ENCODE measurements around the gene USB1.

Gene USB1

DNA sequence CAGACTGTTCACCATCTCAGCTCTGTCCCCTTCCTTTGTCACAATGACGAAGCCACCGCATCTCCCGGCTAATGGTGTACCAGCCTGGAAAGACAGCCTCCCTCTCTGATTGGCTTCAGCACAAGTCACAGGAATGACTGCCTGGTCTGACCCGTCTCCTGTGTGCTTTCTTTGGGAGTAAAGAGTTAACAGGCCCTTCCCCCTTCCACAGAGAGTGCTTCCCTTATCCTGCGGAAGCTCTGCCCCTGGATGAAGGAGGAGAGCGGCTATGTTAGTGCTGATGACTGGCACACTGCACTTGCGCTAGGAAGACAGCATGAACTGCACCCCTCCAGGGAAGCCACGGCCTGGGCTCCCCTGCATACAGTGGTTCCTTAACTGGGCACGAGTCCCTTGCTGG lies 11.3 kb downstream of the USB1 start:
- Histone ChIP-seq H3K36me3 (ENCODE audit: control insufficient read depth in 5 of 5, insufficient read depth in 5 of 5, low read length in 5 of 5) (peaks cover 0 to 50% (median 31%) of the 10 kb centered on the region in 5 donors), H3K4me1 (ENCODE audit: control insufficient read depth in 5 of 5, insufficient read depth in 5 of 5, low read length in 5 of 5) (no peaks in the 10 kb centered on the region), H3K9ac (ENCODE audit: low read length in 5 of 5) (no peak overlapping the region), H3K4me3 (ENCODE audit: low read depth in 1 of 5, low read length in 5 of 5) (no peak overlapping the region), H3K27me3 (ENCODE audit: control insufficient read depth in 5 of 5, insufficient read depth in 4 of 5, low read length in 5 of 5) (no peaks in the 10 kb centered on the region), H3K9me3 (ENCODE audit: control insufficient read depth in 5 of 5, low read length in 5 of 5) (no peaks in the 10 kb centered on the region), H3K27ac (ENCODE audit: low read depth, low read length) (no peak overlapping the region)

GRCh38 chr16:58013201-58013956 lies 12.2 kb downstream of the USB1 start:
- Histone ChIP-seq H3K27me3 (ENCODE audit: control insufficient read depth in 5 of 5, insufficient read depth in 4 of 5, low read length in 5 of 5) (no peaks in the 10 kb centered on the region), H3K9ac (ENCODE audit: low read length in 5 of 5) (no peak overlapping the region), H3K27ac (ENCODE audit: low read depth, low read length) (no peak overlapping the region), H3K4me1 (ENCODE audit: control insufficient read depth in 5 of 5, insufficient read depth in 5 of 5, low read length in 5 of 5) (no peaks in the 10 kb centered on the region), H3K4me3 (ENCODE audit: low read depth in 1 of 5, low read length in 5 of 5) (no peak overlapping the region), H3K36me3 (ENCODE audit: control insufficient read depth in 5 of 5, insufficient read depth in 5 of 5, low read length in 5 of 5) (peaks cover 0 to 57% (median 32%) of the 10 kb centered on the region in 5 donors), H3K9me3 (ENCODE audit: control insufficient read depth in 5 of 5, low read length in 5 of 5) (no peaks in the 10 kb centered on the region)

- Histone ChIP-seq H3K4me1 (ENCODE audit: control insufficient read depth in 5 of 5, insufficient read depth in 5 of 5, low read length in 5 of 5) (peaks cover 0 to 27% (median 4%) of the 10 kb centered on the region in 5 donors), H3K4me3 (ENCODE audit: low read depth in 1 of 5, low read length in 5 of 5) (no peak overlapping the region), H3K9ac (ENCODE audit: low read length in 5 of 5) (no peak overlapping the region), H3K27ac (ENCODE audit: low read depth, low read length) (no peak overlapping the region), H3K27me3 (ENCODE audit: control insufficient read depth in 5 of 5, insufficient read depth in 4 of 5, low read length in 5 of 5) (no peaks in the 10 kb centered on the region), H3K36me3 (ENCODE audit: control insufficient read depth in 5 of 5, insufficient read depth in 5 of 5, low read length in 5 of 5) (peaks cover 0 to 53% (median 27%) of the 10 kb centered on the region in 5 donors), H3K9me3 (ENCODE audit: control insufficient read depth in 5 of 5, low read length in 5 of 5) (no peaks in the 10 kb centered on the region)
Observed at GRCh38 chr16:58016840-58017446, 15.7 kb downstream of the USB1 start.

- Histone ChIP-seq H3K4me1 (ENCODE audit: control insufficient read depth in 5 of 5, insufficient read depth in 5 of 5, low read length in 5 of 5) (peaks cover 6 to 45% (median 21%) of the 10 kb centered on the region in 5 donors), H3K36me3 (ENCODE audit: control insufficient read depth in 5 of 5, insufficient read depth in 5 of 5, low read length in 5 of 5) (peaks cover 0 to 40% (median 16%) of the 10 kb centered on the region in 5 donors)
Observed at GRCh38 chr16:58018803-58019202, 17.6 kb downstream of the USB1 start.

GRCh38 chr16:58019866-58020538 lies 18.8 kb downstream of the USB1 start:
- no peak overlapping the region for H3K4me3 ChIP-seq (ENCODE audit: low read depth in 1 of 5, low read length in 5 of 5)
- no peaks in the 10 kb centered on the region for H3K9me3 ChIP-seq (ENCODE audit: control insufficient read depth in 5 of 5, low read length in 5 of 5)
- no peak overlapping the region for H3K9ac ChIP-seq (ENCODE audit: low read length in 5 of 5)
- H3K4me1 ChIP-seq (ENCODE audit: control insufficient read depth in 5 of 5, insufficient read depth in 5 of 5, low read length in 5 of 5) = peaks cover 6 to 53% (median 32%) of the 10 kb centered on the region in 5 donors
- H3K27me3 ChIP-seq (ENCODE audit: control insufficient read depth in 5 of 5, insufficient read depth in 4 of 5, low read length in 5 of 5) = no peaks in the 10 kb centered on the region
- H3K36me3 ChIP-seq (ENCODE audit: control insufficient read depth in 5 of 5, insufficient read depth in 5 of 5, low read length in 5 of 5) = peaks cover 0 to 40% (median 16%) of the 10 kb centered on the region in 5 donors
- no peak overlapping the region for H3K27ac ChIP-seq (ENCODE audit: low read depth, low read length)

More at GRCh38 chr16:58018803-58019202, 17.6 kb downstream of the USB1 start:
- Histone ChIP-seq H3K9me3 (ENCODE audit: control insufficient read depth in 5 of 5, low read length in 5 of 5) (no peaks in the 10 kb centered on the region), H3K4me3 (ENCODE audit: low read depth in 1 of 5, low read length in 5 of 5) (no peak overlapping the region), H3K27ac (ENCODE audit: low read depth, low read length) (peak overlapping the region; percentile 10), H3K27me3 (ENCODE audit: control insufficient read depth in 5 of 5, insufficient read depth in 4 of 5, low read length in 5 of 5) (no peaks in the 10 kb centered on the region), H3K9ac (ENCODE audit: low read length in 5 of 5) (peak overlapping the region in 1 of 5 donors; percentile 21)

DNA sequence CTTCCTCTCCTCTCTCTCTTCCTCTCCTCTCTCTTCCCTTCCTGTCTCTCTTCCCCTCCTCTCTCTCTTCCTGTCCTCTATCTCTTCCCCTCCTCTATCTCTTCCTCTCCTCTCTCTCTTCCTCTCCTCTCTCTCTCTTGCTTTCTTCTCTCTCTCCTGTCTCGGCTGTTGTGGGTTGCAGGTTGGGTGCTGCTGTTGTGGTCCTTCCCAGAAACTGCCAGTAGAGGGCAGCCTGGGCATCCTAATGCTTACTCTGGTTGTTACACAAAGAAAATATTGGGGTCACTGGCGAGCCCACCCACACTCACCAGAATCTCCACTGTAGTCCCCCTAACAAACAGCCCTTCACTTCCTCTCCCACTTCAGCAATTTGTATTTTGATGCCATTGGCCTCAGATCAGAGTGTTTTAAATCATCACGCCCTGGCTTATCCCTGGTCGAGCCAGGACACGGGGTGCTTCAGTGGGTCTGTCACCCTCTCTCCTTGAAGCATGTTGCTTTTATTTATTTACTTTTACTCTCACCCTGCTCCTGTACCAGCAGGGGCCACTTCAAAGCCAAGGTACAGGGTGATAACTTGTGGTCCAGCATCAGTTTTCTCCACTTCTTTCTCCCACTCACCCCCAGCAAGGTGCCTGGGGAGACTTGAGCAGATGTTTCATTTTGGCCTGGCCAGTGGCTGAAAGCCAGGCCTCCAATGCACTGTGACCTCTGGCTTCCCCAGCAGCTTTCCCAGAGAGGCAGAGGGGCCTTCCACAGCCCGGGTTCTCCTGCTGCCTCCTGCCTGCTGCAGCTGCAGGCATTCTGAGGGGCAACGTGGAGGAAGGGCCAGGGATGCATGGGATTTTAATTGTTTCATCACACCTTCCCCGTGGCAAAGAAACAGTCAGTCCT lies 19.7 kb downstream of the USB1 start:
- Histone ChIP-seq H3K36me3 (ENCODE audit: control insufficient read depth in 5 of 5, insufficient read depth in 5 of 5, low read length in 5 of 5) (peaks cover 0 to 33% (median 16%) of the 10 kb centered on the region in 5 donors), H3K27ac (ENCODE audit: low read depth, low read length) (no peak overlapping the region), H3K4me1 (ENCODE audit: control insufficient read depth in 5 of 5, insufficient read depth in 5 of 5, low read length in 5 of 5) (peaks cover 6 to 58% (median 41%) of the 10 kb centered on the region in 5 donors), H3K4me3 (ENCODE audit: low read depth in 1 of 5, low read length in 5 of 5) (no peak overlapping the region), H3K9ac (ENCODE audit: low read length in 5 of 5) (no peak overlapping the region), H3K27me3 (ENCODE audit: control insufficient read depth in 5 of 5, insufficient read depth in 4 of 5, low read length in 5 of 5) (no peaks in the 10 kb centered on the region), H3K9me3 (ENCODE audit: control insufficient read depth in 5 of 5, low read length in 5 of 5) (no peaks in the 10 kb centered on the region)

DNA sequence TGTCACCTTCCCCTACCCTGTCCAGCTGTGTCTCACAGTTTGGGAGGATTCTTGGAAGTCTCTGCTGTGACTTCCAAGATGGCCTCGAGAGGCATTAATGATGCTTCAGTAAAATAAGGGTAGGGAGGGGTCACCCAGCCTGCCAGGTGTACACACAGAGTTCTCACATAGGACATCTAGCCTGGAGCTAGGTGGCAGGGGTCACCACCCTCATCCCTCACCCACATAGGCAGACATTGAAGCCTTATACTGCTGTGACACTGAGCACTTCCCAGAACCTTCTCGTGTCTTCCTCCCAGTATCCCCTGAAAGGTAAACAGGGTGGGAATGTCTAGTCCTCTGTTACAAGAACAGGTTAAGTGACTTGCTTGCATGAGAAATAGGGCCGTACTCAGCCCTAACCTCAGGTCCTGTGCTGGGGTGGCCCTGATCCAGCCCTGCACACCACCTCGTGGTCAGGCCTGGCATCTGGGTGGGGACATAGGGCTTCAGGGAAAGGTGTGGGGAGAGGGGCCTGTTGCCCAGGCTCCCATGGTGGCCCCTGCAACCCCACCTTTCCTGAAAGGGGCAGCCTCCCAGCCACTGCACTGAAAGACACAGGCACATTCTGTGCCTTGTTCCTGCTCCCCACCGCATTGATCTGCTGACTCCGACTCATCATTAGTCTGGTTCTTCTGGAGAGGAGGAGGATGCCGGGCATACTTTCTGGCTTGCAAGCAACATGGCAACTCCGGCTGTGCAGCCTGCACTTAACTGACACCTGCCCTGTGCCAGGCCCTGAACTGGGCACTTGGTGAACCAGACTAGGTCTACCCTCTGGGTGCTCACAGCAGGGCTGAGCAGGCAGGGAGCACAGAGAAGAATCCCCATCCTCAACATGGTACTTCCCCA lies 20.7 kb downstream of the USB1 start:
- H3K27me3 ChIP-seq (ENCODE audit: control insufficient read depth in 5 of 5, insufficient read depth in 4 of 5, low read length in 5 of 5) = no peaks in the 10 kb centered on the region
- no peak overlapping the region for H3K9ac ChIP-seq (ENCODE audit: low read length in 5 of 5)
- no peaks in the 10 kb centered on the region for H3K9me3 ChIP-seq (ENCODE audit: control insufficient read depth in 5 of 5, low read length in 5 of 5)
- peaks cover 0 to 27% (median 16%) of the 10 kb centered on the region in 5 donors for H3K36me3 ChIP-seq (ENCODE audit: control insufficient read depth in 5 of 5, insufficient read depth in 5 of 5, low read length in 5 of 5)
- peaks cover 6 to 65% (median 51%) of the 10 kb centered on the region in 5 donors for H3K4me1 ChIP-seq (ENCODE audit: control insufficient read depth in 5 of 5, insufficient read depth in 5 of 5, low read length in 5 of 5)
- no peak overlapping the region for H3K4me3 ChIP-seq (ENCODE audit: low read depth in 1 of 5, low read length in 5 of 5)
- H3K27ac ChIP-seq (ENCODE audit: low read depth, low read length) = peak overlapping the region; percentile 69

GRCh38 chr16:58022601-58023371 lies 21.6 kb downstream of the USB1 start:
- H3K9ac ChIP-seq (ENCODE audit: low read length in 5 of 5) = peak overlapping the region in 2 of 5 donors; percentile 13 to 63
- peaks cover 0 to 26% (median 14%) of the 10 kb centered on the region in 5 donors for H3K36me3 ChIP-seq (ENCODE audit: control insufficient read depth in 5 of 5, insufficient read depth in 5 of 5, low read length in 5 of 5)
- no peak overlapping the region for H3K4me3 ChIP-seq (ENCODE audit: low read depth in 1 of 5, low read length in 5 of 5)
- no peaks in the 10 kb centered on the region for H3K27me3 ChIP-seq (ENCODE audit: control insufficient read depth in 5 of 5, insufficient read depth in 4 of 5, low read length in 5 of 5)
- H3K4me1 ChIP-seq (ENCODE audit: control insufficient read depth in 5 of 5, insufficient read depth in 5 of 5, low read length in 5 of 5) = peaks cover 6 to 74% (median 60%) of the 10 kb centered on the region in 5 donors
- H3K9me3 ChIP-seq (ENCODE audit: control insufficient read depth in 5 of 5, low read length in 5 of 5) = no peaks in the 10 kb centered on the region
- peak overlapping the region; percentile 69 for H3K27ac ChIP-seq (ENCODE audit: low read depth, low read length)

All from subcutaneous abdominal adipose tissue (tissue), 5 donors.